ENCODE measurements around the gene CDH26.

The CDH26 gene

DNA sequence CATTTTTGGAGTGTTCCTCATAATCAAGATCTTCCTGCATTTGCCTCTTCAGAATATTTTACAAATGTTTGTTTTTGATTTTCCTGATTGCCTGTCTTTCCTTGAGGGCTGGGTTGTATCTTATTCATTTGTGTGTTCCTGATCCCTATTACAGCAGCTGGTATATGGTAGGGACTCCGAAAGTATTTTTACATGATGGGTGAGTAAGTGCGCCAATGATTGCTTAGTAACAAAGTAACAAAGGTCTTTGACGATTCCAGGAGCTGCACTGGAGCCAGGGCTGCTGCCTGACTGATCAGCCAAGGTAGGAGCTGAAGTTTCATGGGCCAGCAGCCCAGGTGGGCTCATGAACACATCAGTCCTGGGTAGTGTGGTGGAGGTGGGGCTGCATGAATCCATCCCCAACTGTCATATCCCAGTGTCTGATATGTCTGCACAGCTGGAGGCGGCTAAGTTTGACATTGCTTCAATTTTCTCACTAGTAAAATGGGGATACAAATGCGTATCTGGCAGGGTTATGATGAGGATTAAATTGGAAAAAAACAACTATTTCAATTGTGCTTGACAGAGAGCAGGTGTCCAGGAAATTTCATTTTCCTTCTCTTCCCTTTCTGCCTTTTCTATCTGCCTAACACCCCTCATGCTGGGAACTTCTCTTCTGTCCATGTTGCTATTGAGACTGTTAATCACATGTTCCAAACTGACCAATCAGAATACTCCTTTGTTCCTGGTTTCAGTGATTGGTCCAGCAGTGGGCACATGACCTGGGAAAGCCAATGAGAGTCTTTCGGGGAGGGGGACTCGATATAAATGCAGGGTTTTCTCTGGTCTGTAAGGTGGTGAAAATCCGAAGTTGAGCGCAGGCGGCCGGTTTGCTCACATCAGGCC, 90.7 kb downstream of the CDH26 start:
- no peak overlapping the region for H3K4me3 Mint-ChIP-seq
- no peak for DNase-seq
- no peaks in the 10 kb centered on the region for H3K27me3 Mint-ChIP-seq
- no peaks in the 10 kb centered on the region for H3K4me1 Mint-ChIP-seq (ENCODE audit: low read depth)
- no peak overlapping the region for H3K27ac Mint-ChIP-seq
- no peaks in the 10 kb centered on the region for H3K36me3 Mint-ChIP-seq (ENCODE audit: low read depth)
- H3K9me3 Mint-ChIP-seq, result no peaks in the 10 kb centered on the region

DNA sequence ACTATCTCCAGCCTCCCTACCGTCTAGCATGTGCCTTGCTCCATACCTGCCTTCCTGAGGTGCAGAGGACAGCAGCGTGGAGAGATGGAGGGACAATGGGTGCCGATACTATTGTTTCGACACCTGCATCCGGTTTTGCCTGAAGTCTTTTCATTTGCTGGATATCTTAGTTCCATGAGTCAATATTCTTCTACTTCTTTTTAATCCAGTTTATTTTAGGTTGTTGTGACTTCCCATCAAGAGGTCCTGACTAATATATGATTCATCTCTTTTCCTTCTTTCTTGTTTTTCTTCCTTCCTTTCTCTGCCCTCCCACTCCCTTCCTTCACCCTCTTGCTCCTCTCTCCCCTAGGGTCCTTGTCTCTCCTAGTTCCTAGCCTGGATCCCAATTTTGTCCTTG, 91.4 kb downstream of the CDH26 start:
- Mint-ChIP-seq H3K36me3 (ENCODE audit: low read depth) (no peaks in the 10 kb centered on the region), H3K27ac (no peak overlapping the region), H3K27me3 (no peaks in the 10 kb centered on the region), H3K4me1 (ENCODE audit: low read depth) (peaks cover 1% of the 10 kb centered on the region), H3K9me3 (no peaks in the 10 kb centered on the region), H3K4me3 (no peak overlapping the region)
- no peak for DNase-seq

DNA sequence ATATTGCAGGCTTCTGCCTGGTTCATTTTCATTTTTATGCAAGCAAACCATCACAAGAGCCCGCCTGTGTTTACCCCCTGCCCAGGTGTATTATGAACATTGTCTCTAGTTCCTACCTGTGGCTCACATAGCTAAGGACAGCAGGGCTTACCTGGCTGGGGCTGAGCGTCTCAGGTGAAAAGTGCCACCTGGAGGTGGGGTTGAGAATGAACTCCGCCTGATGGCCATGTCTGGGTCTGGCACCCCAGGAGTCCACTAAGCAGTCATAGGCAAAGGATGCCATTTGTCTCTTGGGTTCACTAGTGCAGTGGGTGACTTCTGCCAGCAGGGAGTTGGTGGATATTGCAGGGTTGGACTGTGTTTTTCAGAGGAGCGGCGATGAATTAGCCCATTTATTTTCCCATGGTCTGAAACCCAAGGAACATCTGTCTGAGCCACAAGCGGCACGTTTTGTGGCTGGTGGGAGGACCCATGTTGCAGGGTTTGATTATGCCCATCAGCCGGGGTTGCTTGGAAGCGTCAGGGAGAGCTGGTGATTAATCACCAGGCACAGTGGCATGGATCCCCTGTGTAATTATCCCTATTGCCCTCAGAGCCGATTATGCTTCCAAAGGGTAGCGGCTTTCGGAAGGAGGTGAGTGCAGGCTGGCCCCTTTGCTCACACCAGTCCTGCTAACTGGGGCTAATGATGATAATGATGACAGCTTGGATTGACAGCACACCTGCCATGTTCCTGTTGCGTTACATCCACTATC, 92.1 kb downstream of the CDH26 start:
- Mint-ChIP-seq H3K9me3 (no peaks in the 10 kb centered on the region), H3K27ac (no peak overlapping the region), H3K4me3 (no peak overlapping the region), H3K4me1 (ENCODE audit: low read depth) (peaks cover 9% of the 10 kb centered on the region), H3K27me3 (no peaks in the 10 kb centered on the region), H3K36me3 (ENCODE audit: low read depth) (no peaks in the 10 kb centered on the region)
- DNase-seq, result no peak

DNA sequence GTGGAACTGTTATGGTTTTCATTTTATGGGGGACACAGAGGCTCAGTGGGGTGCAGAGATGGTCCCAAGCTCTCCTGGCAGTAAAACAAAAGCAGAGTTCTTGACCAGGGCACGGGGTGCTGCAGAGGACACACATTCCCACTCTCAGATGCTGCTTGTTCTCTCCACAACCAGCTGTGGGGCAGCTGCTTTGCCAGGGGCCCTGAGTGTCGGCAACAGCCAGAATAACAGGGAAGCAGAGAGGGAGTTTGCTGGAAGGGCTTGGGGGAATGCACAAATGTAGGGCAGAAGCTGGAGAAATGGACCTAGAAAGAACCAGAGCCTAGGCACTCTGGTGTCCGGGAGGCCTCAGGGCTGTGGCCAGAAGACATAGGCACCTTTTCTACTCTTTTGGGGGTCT, 93.7 kb downstream of the CDH26 start:
- DNase-seq, result no peak
- Mint-ChIP-seq H3K27ac (no peak overlapping the region), H3K36me3 (ENCODE audit: low read depth) (no peaks in the 10 kb centered on the region), H3K4me1 (ENCODE audit: low read depth) (peaks cover 23% of the 10 kb centered on the region), H3K9me3 (no peaks in the 10 kb centered on the region), H3K4me3 (no peak overlapping the region), H3K27me3 (no peaks in the 10 kb centered on the region)

DNA sequence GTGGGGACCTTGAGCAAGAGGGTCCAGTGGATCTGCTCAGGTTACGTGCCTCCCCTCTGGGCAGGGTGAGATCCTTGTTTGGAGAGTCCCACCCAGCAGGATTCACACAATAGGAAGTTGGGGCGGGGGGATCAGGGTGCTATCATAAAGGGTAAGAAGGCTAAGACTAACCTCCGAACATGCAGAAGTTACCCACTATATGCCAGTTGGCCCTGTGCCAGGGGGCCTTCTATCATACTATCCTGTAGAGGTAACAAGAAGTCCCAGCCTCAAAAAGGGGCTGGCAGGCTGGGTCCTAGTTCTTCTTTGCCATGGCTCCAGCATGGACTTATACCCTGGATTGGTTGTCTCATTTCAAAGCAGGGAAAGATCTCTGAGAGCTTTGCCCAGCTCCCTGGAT, 94.1 kb downstream of the CDH26 start:
- H3K27me3 Mint-ChIP-seq, result no peaks in the 10 kb centered on the region
- no peaks in the 10 kb centered on the region for H3K9me3 Mint-ChIP-seq
- DNase-seq, result no peak
- H3K27ac Mint-ChIP-seq, result no peak overlapping the region
- peaks cover 27% of the 10 kb centered on the region for H3K4me1 Mint-ChIP-seq (ENCODE audit: low read depth)
- H3K4me3 Mint-ChIP-seq, result no peak overlapping the region
- H3K36me3 Mint-ChIP-seq (ENCODE audit: low read depth), result no peaks in the 10 kb centered on the region

DNA sequence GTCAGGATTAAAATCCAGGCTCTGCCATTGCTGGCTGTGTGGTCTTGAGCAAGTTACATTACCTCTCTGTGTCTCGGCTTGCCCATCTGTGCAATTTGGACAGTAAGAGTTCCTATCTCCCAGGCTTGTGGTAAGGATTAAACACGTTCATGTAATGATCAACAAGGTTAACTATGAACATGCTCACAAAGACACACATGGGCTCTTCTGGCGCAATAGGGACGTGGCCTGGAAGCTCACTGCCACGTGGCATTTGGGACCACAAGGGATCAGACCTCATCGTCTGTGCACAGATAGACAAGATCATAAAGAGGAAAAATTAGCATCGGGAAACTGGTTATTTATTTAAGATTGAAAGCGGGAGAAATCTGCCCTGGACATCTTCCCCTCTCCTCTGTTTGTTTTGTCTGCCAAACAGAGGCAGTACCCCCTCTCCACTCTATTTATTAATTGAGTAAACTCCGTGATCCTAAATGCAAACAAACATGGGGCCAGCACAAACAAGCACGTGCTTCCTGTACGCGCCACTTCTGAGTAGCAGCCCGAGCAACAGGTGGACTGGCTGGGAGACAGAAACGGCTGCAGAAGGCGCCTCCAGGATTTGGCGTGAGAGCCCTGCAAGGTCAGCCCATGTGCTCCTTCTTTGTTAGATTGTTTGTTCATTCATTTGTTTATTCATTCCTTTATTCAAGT, 95.0 kb downstream of the CDH26 start:
- Mint-ChIP-seq H3K4me3 (no peak overlapping the region), H3K4me1 (ENCODE audit: low read depth) (peaks cover 37% of the 10 kb centered on the region), H3K27ac (no peak overlapping the region), H3K36me3 (ENCODE audit: low read depth) (no peaks in the 10 kb centered on the region), H3K9me3 (no peaks in the 10 kb centered on the region), H3K27me3 (no peaks in the 10 kb centered on the region)
- no peak for DNase-seq

DNA sequence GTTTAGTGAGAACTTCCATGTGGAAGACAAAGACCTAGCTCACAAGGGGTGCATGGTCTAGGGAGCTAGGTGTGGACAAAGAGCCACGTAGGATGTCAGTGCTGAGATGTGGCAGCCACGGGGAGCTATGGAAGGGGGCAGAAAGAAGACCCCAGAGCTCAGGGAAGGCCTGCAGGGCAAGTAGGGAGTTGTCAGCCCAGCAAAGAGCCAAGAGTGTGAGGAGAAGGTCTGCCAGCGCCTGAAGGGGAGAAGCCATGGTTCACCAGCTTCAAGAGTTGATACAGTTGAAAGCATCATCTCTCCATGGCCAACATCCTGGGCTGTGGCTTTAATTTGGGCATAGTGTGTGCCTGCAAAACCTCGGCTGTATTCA, 95.6 kb downstream of the CDH26 start:
- no peaks in the 10 kb centered on the region for H3K27me3 Mint-ChIP-seq
- no peak overlapping the region for H3K4me3 Mint-ChIP-seq
- DNase-seq, result no peak
- no peaks in the 10 kb centered on the region for H3K36me3 Mint-ChIP-seq (ENCODE audit: low read depth)
- H3K9me3 Mint-ChIP-seq, result no peaks in the 10 kb centered on the region
- H3K27ac Mint-ChIP-seq, result no peak overlapping the region
- H3K4me1 Mint-ChIP-seq (ENCODE audit: low read depth), result peaks cover 41% of the 10 kb centered on the region

DNA sequence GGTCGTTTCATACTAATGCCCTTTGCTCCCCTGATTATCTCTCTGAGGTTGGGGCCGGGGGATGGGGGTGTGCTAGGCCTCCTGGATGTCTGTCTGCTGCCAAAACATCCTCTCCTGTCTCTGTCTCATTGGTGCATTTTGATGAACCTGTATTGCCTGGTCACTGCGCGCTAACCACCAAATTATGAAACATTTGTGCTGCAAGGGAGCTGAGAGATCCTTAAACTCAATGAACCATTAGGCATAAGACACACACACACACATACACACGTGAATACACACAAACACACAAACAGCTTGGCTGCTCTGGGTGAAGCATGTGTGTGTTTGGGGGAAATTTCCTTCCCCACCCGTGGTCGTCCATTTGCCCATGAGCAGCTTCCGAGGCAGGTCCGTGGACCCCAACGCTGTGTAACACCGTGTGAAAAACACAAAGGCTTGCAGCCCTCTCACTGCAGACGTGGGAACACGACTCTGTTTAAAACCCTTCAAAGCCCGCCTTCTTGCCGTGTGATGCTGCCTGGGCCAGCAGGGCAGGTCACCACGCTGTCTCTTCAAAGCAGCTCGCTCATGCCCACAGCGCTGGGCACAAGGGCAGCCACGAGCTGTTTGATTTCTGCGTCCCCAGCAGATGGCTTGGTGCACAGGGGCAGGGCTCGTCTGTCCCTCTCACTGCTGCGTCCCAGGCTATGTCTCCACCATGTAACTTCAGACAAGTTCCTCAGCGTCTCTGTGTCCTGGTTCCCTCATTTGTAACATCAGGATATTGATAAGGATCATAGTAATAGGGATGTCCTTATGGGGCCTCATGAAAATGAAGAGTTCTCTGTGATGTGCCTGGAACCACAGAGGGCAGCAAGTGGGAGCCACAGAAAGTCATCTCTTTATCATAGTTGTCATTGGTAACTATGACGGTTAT, 96.8 kb downstream of the CDH26 start:
- Mint-ChIP-seq H3K27me3 (no peaks in the 10 kb centered on the region), H3K36me3 (ENCODE audit: low read depth) (no peaks in the 10 kb centered on the region), H3K9me3 (no peaks in the 10 kb centered on the region), H3K4me1 (ENCODE audit: low read depth) (peaks cover 42% of the 10 kb centered on the region), H3K4me3 (peak overlapping the region; percentile 71), H3K27ac (no peak overlapping the region)
- DNase-seq, result no peak

DNA sequence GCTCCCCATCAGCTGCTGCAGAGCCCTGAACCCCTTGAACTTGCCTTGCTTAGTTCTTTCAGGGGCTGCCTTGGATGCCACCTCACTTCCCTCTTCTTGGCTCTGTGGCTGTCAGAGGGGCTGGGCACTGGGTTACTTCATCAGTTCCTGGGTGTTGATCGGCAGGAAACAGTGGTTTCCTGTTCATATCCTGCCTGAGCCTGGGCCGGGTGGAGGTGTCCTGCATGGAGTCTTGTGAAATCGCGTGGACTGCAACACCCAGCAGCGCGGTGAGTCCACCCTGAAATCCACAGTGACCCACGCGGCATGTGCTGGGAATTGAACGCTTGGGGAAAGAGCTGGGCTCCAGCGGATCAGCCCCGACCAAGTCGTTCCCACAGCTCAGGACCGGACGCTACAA, 97.5 kb downstream of the CDH26 start:
- H3K27me3 Mint-ChIP-seq, result no peaks in the 10 kb centered on the region
- peaks cover 42% of the 10 kb centered on the region for H3K4me1 Mint-ChIP-seq (ENCODE audit: low read depth)
- peak; percentile 51 for DNase-seq
- peak overlapping the region; percentile 71 for H3K4me3 Mint-ChIP-seq
- H3K9me3 Mint-ChIP-seq, result no peaks in the 10 kb centered on the region
- peak overlapping the region; percentile 38 for H3K27ac Mint-ChIP-seq
- no peaks in the 10 kb centered on the region for H3K36me3 Mint-ChIP-seq (ENCODE audit: low read depth)

DNA sequence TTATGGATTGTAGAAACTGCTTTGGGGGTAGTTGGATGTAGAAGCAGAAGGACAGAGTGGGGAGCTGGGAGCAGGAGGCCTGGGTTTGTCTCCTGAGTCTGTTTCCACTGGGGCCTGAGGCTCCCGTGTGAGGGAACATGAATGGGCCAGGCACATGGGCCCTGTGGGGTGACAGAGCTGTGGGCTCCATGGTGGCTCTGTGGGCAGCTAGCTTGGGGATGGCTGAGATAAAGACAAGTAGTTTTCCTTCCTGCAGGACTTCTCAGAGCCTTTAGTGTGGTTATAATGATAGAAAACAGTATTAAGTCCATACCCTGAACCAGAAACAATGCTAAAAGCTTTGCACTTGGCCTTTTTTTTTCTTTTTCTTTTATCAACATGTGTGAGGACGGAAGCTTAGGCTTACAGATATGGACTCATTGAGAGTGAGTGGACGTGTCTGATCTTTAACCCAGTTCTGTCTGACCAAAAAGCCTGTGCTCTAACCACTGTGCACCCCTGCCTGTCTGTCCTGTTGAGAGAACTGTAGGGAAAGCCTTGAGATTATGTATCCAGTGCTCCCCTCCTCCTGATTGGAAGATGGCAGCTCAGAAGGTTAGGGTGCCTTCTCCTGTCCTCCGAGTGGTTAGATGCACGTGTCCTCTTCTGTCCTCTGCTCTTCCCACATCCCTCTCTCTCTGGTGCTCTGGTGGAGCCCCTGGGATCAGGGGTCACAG, 98.3 kb downstream of the CDH26 start:
- Mint-ChIP-seq H3K27me3 (no peaks in the 10 kb centered on the region), H3K27ac (peak overlapping the region; percentile 38), H3K9me3 (no peaks in the 10 kb centered on the region), H3K4me1 (ENCODE audit: low read depth) (peaks cover 42% of the 10 kb centered on the region), H3K36me3 (ENCODE audit: low read depth) (no peaks in the 10 kb centered on the region), H3K4me3 (peak overlapping the region; percentile 71)
- no peak for DNase-seq

DNA sequence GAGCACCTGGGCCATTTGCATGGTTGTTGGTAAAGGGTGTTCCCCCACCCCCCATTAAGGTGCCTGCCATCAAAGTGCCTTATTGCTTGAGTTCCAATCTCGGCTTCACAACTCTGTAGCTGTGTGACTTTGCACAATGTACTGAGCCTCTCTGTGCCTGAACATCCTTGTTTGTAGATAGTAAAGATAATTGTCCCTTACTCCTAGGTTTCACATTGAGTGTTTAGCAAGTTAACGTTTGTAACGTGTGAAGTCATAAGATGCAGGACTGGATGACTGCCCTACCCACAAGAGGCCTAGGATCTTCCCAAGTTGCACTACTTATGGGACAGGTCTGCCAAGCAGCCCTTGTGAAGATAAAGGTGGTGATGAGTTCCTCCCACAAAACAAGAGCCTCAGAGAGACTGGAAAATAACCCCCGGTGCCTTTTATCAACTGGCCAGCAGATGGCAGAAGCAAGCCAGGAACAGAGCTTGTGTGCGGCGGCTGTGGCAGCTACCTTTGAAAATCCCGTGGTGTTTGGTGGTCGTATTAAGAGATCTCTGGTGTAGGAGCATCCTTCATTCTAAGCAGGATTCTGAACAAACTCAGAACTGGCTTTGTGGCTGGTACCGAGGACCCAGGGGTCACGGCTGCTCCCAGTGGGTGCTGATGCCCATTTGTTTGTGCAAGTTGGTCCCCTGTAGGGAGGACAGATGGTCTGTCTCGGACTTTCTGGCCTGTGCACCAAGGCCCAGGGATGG, 99.1 kb downstream of the CDH26 start:
- Mint-ChIP-seq H3K27ac (peak overlapping the region; percentile 88), H3K4me1 (ENCODE audit: low read depth) (peaks cover 42% of the 10 kb centered on the region), H3K4me3 (peak overlapping the region; percentile 71), H3K9me3 (no peaks in the 10 kb centered on the region), H3K36me3 (ENCODE audit: low read depth) (no peaks in the 10 kb centered on the region), H3K27me3 (no peaks in the 10 kb centered on the region)
- peak; percentile 73 for DNase-seq

DNA sequence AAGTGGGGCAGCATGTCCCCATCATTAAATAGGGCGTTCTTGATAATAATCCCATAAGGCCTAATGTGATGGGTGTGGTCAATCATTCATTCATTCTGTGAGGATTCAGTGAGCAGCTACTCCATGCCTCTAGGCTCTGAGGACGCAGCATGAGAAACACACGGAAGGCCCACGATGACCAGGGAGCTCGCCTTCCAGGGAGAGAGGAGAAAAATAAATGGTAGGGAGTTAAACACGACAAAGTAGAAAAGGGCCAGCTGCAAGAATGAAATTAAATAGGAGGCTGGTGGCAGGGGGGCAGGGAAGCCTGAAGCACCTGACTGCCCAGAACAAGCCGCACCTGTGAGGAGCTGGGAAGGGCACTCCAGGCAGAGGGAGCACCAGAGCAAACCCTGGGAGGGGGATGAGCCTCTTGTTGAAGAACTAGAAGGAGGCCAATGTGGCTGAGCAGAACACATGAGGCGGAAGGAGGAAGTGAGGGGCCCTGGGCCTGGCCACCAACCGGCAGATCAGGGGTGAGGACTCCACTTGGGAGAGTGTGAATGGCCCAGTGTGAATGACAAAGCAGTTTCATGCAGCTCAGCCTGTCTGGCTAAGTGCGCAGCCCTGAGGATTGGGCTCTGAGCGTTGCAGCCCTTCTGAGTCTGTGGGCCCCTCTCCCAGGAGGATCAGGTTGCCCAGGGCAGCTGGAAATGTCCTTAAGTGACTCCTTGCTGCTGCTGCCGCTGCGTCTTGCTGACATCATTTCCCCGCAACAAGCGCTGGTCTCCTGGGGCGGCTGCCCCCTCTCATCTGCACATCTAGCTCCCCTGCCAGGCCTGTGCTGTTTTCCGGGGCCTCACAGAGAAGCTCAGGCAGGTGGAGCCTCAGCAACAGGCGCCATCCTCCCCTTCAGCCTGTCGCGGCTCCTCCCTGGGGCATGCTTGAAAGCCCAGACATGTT, 99.9 kb downstream of the CDH26 start:
- no peaks in the 10 kb centered on the region for H3K36me3 Mint-ChIP-seq (ENCODE audit: low read depth)
- H3K9me3 Mint-ChIP-seq, result no peaks in the 10 kb centered on the region
- peak; percentile 60 for DNase-seq
- H3K4me3 Mint-ChIP-seq, result peak overlapping the region; percentile 43
- peaks cover 42% of the 10 kb centered on the region for H3K4me1 Mint-ChIP-seq (ENCODE audit: low read depth)
- no peaks in the 10 kb centered on the region for H3K27me3 Mint-ChIP-seq
- H3K27ac Mint-ChIP-seq, result peak overlapping the region; percentile 88

All from activated T-cell treated with anti-CD3 and anti-CD28 coated beads, Interleukin-2, amount 50 U/mL, for 24 hours (primary cell).